PC-3 (cell line): Measurements from ENCODE around the gene FOXP1. TPM values are rescaled to one million over a fixed set of nuclear protein-coding genes. Genes with fewer than 3 reads are reported as not detected.

Source experiments
- ATAC-seq: fragments of 200-7000 bp; cut with Tn5 transposase; 2 replicates; pipeline ENCODE4 v1.9.1; 2020; ENCODE audit warnings: mild to moderate bottlenecking, moderate library complexity
- BruUV-seq: library from RNA; stranded (reverse); fragments of 400-500 nt; replicated peaks from 2 replicates; lab custom pipeline; 2021; lab: Mats Ljungman, UMichigan
- CTCF ChIA-PET: fragments of 300-600 bp; sonication (Branson Sonifier 250); formaldehyde crosslinking; loops from one replicate; lab custom pipeline; 2022; ENCODE audit warnings: antibody characterized with exemption; lab: Charles Lee
- POLR2A ChIA-PET: fragments of 300-600 bp; sonication (Branson Sonifier 250); formaldehyde crosslinking; loops from one replicate; lab custom pipeline; 2022; ENCODE audit warnings: antibody characterized with exemption; ENCODE audit not compliant: unreplicated experiment; lab: Charles Lee
- DNase-seq: peaks from one replicate; pipeline ENCODE4 v3.0.0-alpha.2; 2015
- H2AFZ ChIP-seq: fragments of 300-600 bp; sonication (generic); 2 replicates; pipeline ENCODE4 v1.6.0; 2016; ENCODE audit warnings: antibody characterized with exemption, low read length
- H3F3A ChIP-seq: fragments of 300-600 bp; sonication (generic); one replicate; pipeline ENCODE4 v1.6.0; 2017; ENCODE audit warnings: antibody characterized with exemption, low read length, control low read depth, mild to moderate bottlenecking; ENCODE audit not compliant: unreplicated experiment
- H3K27ac ChIP-seq: fragments of 300-600 bp; sonication (generic); 2 replicates; pipeline ENCODE4 v1.5.1; 2016; ENCODE audit warnings: mild to moderate bottlenecking, low read length
- H3K27me3 ChIP-seq: fragments of 300-600 bp; sonication (generic); 2 replicates; pipeline ENCODE4 v1.6.1; 2016; ENCODE audit warnings: low read length, mixed read lengths
- H3K36me3 ChIP-seq: fragments of 300-600 bp; sonication (generic); 2 replicates; pipeline ENCODE4 v1.6.1; 2016; ENCODE audit warnings: low read depth, mixed run types, low read length, mixed read lengths
- H3K4me1 ChIP-seq: fragments of 300-600 bp; sonication (generic); 2 replicates; pipeline ENCODE4 v1.5.1; 2016; ENCODE audit warnings: low read length; ENCODE audit not compliant: insufficient read depth
- H3K4me2 ChIP-seq: fragments of 300-600 bp; sonication (generic); 2 replicates; pipeline ENCODE4 v1.6.0; 2016; ENCODE audit warnings: low read length
- H3K4me3 ChIP-seq: fragments of 300-600 bp; sonication (generic); 2 replicates; pipeline ENCODE4 v1.5.1; 2016; ENCODE audit warnings: mild to moderate bottlenecking, low read length, mixed read lengths
- H3K79me2 ChIP-seq: fragments of 300-600 bp; sonication (generic); 2 replicates; pipeline ENCODE4 v1.6.1; 2017; ENCODE audit warnings: low read length, mixed read lengths
- H3K9ac ChIP-seq: fragments of 300-600 bp; sonication (generic); 2 replicates; pipeline ENCODE4 v1.6.0; 2016; ENCODE audit warnings: mild to moderate bottlenecking, low read length
- H3K9me2 ChIP-seq: fragments of 300-600 bp; sonication (generic); replicated peaks from 2 replicates; pipeline ENCODE4 v1.6.1; 2016; ENCODE audit warnings: mixed run types, low read length, mixed read lengths
- H3K9me3 ChIP-seq: fragments of 300-600 bp; sonication (generic); 2 replicates; pipeline ENCODE4 v1.6.1; 2016; ENCODE audit warnings: low read length, mixed read lengths
- H4K20me1 ChIP-seq: fragments of 300-600 bp; sonication (generic); 2 replicates; pipeline ENCODE4 v1.6.1; 2016; ENCODE audit warnings: low read length, mixed read lengths
- CTCF ChIP-seq: fragments of 300-600 bp; sonication (generic); conservative IDR thresholded peaks from 2 replicates; pipeline ENCODE4 v1.5.1; 2017; ENCODE audit warnings: antibody characterized with exemption, low read depth, mild to moderate bottlenecking, low read length
- EZH2 ChIP-seq: fragments of 300-600 bp; sonication (generic); IDR thresholded peaks from one replicate; pipeline ENCODE4 v1.6.1; 2017; ENCODE audit warnings: antibody characterized with exemption, mild to moderate bottlenecking, low read length; ENCODE audit not compliant: unreplicated experiment
- EZH2phosphoT487 ChIP-seq: fragments of 300-600 bp; sonication (generic); IDR thresholded peaks from 2 replicates; pipeline ENCODE4 v1.6.1; 2018; ENCODE audit warnings: mild to moderate bottlenecking, antibody characterized with exemption, low read length, borderline replicate concordance
- intact Hi-C: fragments of 100-400 bp; cut with micrococcal nuclease; formaldehyde crosslinking; loops from 2 replicates; pipeline ENCODE4 v1.9.0; 2023
- total RNA-seq: library from RNA; depleted of rRNA; stranded (reverse); fragments of >200 nt; gene quantifications from 2 replicates; pipeline ENCODE4 v1.2.3, GENCODE V29; 2014

FOXP1 gene
- total RNA-seq, 1 experiment from 2014 or later, result 35.3 TPM

DNA sequence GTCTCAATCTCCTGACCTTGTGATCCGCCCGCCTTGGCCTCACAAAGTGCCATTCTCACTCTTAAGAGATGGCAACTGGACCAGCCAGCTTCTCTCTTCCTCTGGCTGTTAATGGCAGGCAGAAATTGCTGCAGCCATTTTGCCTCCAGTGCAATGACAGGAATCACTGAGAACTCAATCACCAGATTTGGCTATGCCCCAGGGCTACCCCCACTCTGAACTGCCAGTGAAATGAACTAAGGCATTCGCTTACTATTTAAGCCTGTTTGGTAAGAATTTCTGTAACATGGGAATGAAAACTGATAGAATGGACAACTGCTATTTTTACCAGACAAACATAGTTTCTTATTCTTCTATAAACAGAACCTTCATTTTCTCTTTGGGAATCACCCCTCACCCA is 24.5 kb downstream of the FOXP1 start:
- Histone ChIP-seq H3K4me3 (no peak overlapping the region), H3K27ac (no peak overlapping the region), H3K27me3 (no peaks in the 10 kb centered on the region), H3K36me3 (no peaks in the 10 kb centered on the region; the same call in 1 of the 2 replicates), H3K9me3 (0 out of 2 replicates have a peak, but pooled peaks cover 3% of the 10 kb centered on the region), H3K4me1 (no peaks in the 10 kb centered on the region), H3K4me2 (no peak overlapping the region), H2AFZ (no peak overlapping the region), H4K20me1 (no peaks in the 10 kb centered on the region), H3K79me2 (no peaks in the 10 kb centered on the region), H3F3A (no peaks in the 10 kb centered on the region), H3K9ac (no peak overlapping the region), H3K9me2 (no peaks in the 10 kb centered on the region)
- ATAC-seq, result no peak
- intact Hi-C loops, result no loop called here
- ChIA-PET CTCF (no interaction called here), POLR2A (no interaction called here)
- BruUV-seq, result no TSS peak
- TF ChIP-seq EZH2phosphoT487 (no peak), CTCF (no peak), EZH2 (no peak)
- DNase-seq, result no peak

DNA sequence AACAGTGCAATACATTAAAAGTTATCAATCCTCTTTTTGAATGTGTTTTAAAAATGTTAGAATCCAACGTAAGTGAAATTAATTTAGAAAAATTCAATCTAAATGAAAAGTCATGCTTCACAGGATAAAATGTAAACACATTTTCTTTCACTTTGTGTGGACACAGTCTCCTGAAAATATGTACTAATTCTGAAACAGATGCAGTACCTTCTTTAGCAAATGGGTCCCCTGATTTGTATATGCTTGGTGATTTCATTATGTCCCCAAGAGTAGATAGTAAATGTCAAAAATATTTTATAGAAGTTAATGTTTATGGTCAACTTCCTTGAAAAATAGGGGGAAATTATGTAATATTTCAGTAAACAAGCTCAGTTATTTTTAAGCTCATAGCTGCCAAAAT is 28.9 kb downstream of the FOXP1 start:
- H3K4me2 ChIP-seq, result no peak overlapping the region
- H3K4me1 ChIP-seq, result peaks cover 8% of the 10 kb centered on the region; the same call in 1 of the 2 replicates
- intact Hi-C loops, result no loop called here
- H3K27ac ChIP-seq, result no peak overlapping the region
- CTCF ChIA-PET, result no interaction called here
- POLR2A ChIA-PET, result no interaction called here
- no TSS peak for BruUV-seq
- H2AFZ ChIP-seq, result no peak overlapping the region
- no peak overlapping the region for H3K4me3 ChIP-seq
- H3K9ac ChIP-seq, result no peak overlapping the region
- DNase-seq, result no peak
- no peaks in the 10 kb centered on the region; the same call in 1 of the 2 replicates for H3K36me3 ChIP-seq
- H3K9me3 ChIP-seq, result 0 out of 2 replicates have a peak, but pooled peaks cover 3% of the 10 kb centered on the region
- no peaks in the 10 kb centered on the region for H4K20me1 ChIP-seq
- H3K9me2 ChIP-seq, result no peaks in the 10 kb centered on the region
- no peaks in the 10 kb centered on the region for H3K27me3 ChIP-seq
- ATAC-seq, result no peak
- no peaks in the 10 kb centered on the region for H3F3A ChIP-seq
- no peaks in the 10 kb centered on the region for H3K79me2 ChIP-seq
- TF ChIP-seq EZH2 (no peak), CTCF (no peak), EZH2phosphoT487 (no peak)

GRCh38 chr3:71551311-71551919 is 32.1 kb downstream of the FOXP1 start:
- Histone ChIP-seq H3K4me2 (no peak overlapping the region), H3K9me2 (no peaks in the 10 kb centered on the region), H3F3A (no peaks in the 10 kb centered on the region), H3K4me1 (peaks cover 8% of the 10 kb centered on the region; the same call in 1 of the 2 replicates), H3K27ac (no peak overlapping the region), H3K9ac (no peak overlapping the region), H3K79me2 (no peaks in the 10 kb centered on the region), H2AFZ (no peak overlapping the region), H3K27me3 (no peaks in the 10 kb centered on the region), H3K9me3 (no peaks in the 10 kb centered on the region), H4K20me1 (no peaks in the 10 kb centered on the region), H3K36me3 (no peaks in the 10 kb centered on the region), H3K4me3 (no peak overlapping the region)
- ChIA-PET CTCF (no interaction called here), POLR2A (no interaction called here)
- intact Hi-C loops, result no loop called here
- ATAC-seq (peak; percentile 57), DNase-seq (peak; percentile 40)
- BruUV-seq, result no TSS peak
- TF ChIP-seq EZH2, result no peak
- no peak for TF ChIP-seq EZH2phosphoT487
- no peak for TF ChIP-seq CTCF
